ENCODE data around the gene PHKG1.

GRCh38 chr7:56046721-56047445 lies 45.9 kb downstream of the PHKG1 start:
- TF ChIP-seq CTCF (IDR thresholded peaks at IDR 0.05 in 2 of 3, conservative IDR thresholded peaks at IDR 0.05 in 1 of 3; ENCODE audit: control insufficient read depth in 2 of 3, extremely low read depth in 1 of 3, insufficient read depth in 1 of 3, low read depth in 3 of 3, low read length in 3 of 3), result no peak
- no peak for TF ChIP-seq RAD51 (IDR thresholded peaks at IDR 0.05)
- TF ChIP-seq SREBF1 (IDR thresholded peaks at IDR 0.05; ENCODE audit: low read length), result no peak
- no peak for TF ChIP-seq GABPA (IDR thresholded peaks at IDR 0.05; ENCODE audit: low read depth)
- no peak for TF ChIP-seq SP1 (IDR thresholded peaks at IDR 0.05; ENCODE audit: low read depth, low read length)
- TF ChIP-seq MYC (IDR thresholded peaks at IDR 0.05; ENCODE audit: insufficient read depth, insufficient read length, insufficient replicate concordance, low read length, severe bottlenecking), result no peak
- no peak for TF ChIP-seq PKNOX1 (IDR thresholded peaks at IDR 0.05)
